22Rv1 (cell line): Measurements from ENCODE around the gene GALNT7.

Experiments used
- CTCF ChIP-seq: fragments of 450-650 bp; IDR thresholded peaks from 2 replicates; pipeline ENCODE4 v1.5.1; 2017; ENCODE audit warnings: mild to moderate bottlenecking
- ZFX ChIP-seq: fragments of 450-650 bp; IDR thresholded peaks from 2 replicates; pipeline ENCODE4 v1.6.1; 2017; ENCODE audit warnings: antibody characterized with exemption, borderline replicate concordance

DNA sequence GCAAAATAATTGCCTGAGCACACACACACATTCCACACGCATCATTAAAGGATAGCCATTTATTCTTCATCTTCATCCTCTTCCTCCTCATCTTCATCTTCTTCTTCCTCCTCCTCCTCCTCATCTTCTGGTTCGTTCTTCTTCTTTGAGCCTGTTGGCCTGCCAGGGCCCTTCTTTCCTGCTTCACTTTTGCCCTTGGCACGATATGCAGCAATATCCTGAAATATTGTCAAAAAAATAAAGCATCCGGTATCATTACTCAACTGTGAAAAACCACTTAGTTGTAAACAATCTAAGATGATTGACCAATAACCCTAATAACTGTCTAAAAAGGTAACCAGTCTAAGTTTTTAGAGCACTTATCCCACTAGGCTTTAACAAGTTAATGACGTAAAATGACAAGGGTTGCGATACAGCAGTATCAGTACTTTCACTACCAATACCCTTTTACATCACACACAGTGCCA is 163.4 kb downstream of the GALNT7 start:
- no peak for TF ChIP-seq CTCF
- TF ChIP-seq ZFX: no peak
